ENCODE data around the gene HAUS1.
"Not testable (repeated sequence)": the region's sequence is repeated elsewhere in the genome, so short reads cannot be mapped to it uniquely, and the experiment has no call there.

The HAUS1 gene

GRCh38 chr18:46156124-46156745, 52.0 kb downstream of the HAUS1 start:
- in situ Hi-C loops (cut with MboI; ENCODE audit: low sequenced_read_pairs) = no loop called here

- in situ Hi-C loops (cut with MboI; ENCODE audit: low sequenced_read_pairs) = no loop called here
Observed at GRCh38 chr18:46156843-46157242, 52.7 kb downstream of the HAUS1 start.

GRCh38 chr18:46158499-46158898, 54.3 kb downstream of the HAUS1 start:
- in situ Hi-C loops (cut with MboI; ENCODE audit: low sequenced_read_pairs) = no loop called here

- in situ Hi-C loops (cut with MboI; ENCODE audit: low sequenced_read_pairs) = no loop called here
Observed at GRCh38 chr18:46160050-46160798, 56.0 kb downstream of the HAUS1 start.

GRCh38 chr18:46160840-46161239, 56.7 kb downstream of the HAUS1 start:
- in situ Hi-C loops (cut with MboI; ENCODE audit: low sequenced_read_pairs) = not testable (repeated sequence)

- in situ Hi-C loops (cut with MboI; ENCODE audit: low sequenced_read_pairs) = no loop called here
Observed at GRCh38 chr18:46161703-46162396, 57.7 kb downstream of the HAUS1 start.

- in situ Hi-C loops (cut with MboI; ENCODE audit: low sequenced_read_pairs) = no loop called here
Observed at GRCh38 chr18:46163091-46163490, 58.9 kb downstream of the HAUS1 start.

GRCh38 chr18:46163941-46164499, 59.8 kb downstream of the HAUS1 start:
- in situ Hi-C loops (cut with MboI; ENCODE audit: low sequenced_read_pairs) = no loop called here

- in situ Hi-C loops (cut with MboI; ENCODE audit: low sequenced_read_pairs) = not testable (repeated sequence)
Observed at GRCh38 chr18:46164502-46164901, 60.3 kb downstream of the HAUS1 start.

- in situ Hi-C loops (cut with MboI; ENCODE audit: low sequenced_read_pairs) = no loop called here
Observed at GRCh38 chr18:46164920-46165319, 60.7 kb downstream of the HAUS1 start.

- in situ Hi-C loops (cut with MboI; ENCODE audit: low sequenced_read_pairs) = no loop called here
Observed at GRCh38 chr18:46166261-46166970, 62.2 kb downstream of the HAUS1 start.

- in situ Hi-C loops (cut with MboI; ENCODE audit: low sequenced_read_pairs) = no loop called here
Observed at GRCh38 chr18:46167971-46168370, 63.8 kb downstream of the HAUS1 start.

GRCh38 chr18:46169464-46169941, 65.3 kb downstream of the HAUS1 start:
- in situ Hi-C loops (cut with MboI; ENCODE audit: low sequenced_read_pairs) = no loop called here

GRCh38 chr18:46171331-46171730, 67.1 kb downstream of the HAUS1 start:
- in situ Hi-C loops (cut with MboI; ENCODE audit: low sequenced_read_pairs) = no loop called here

- in situ Hi-C loops (cut with MboI; ENCODE audit: low sequenced_read_pairs) = no loop called here
Observed at GRCh38 chr18:46173393-46174341, 69.5 kb downstream of the HAUS1 start.

GRCh38 chr18:46174342-46175041, 70.3 kb downstream of the HAUS1 start:
- in situ Hi-C loops (cut with MboI; ENCODE audit: low sequenced_read_pairs) = no loop called here

GRCh38 chr18:46176001-46176400, 71.8 kb downstream of the HAUS1 start:
- in situ Hi-C loops (cut with MboI; ENCODE audit: low sequenced_read_pairs) = no loop called here
